ENCODE results near the gene KIAA0232.
A peak's percentile ranks its signal among the peaks of the same experiment; 100 is the strongest.

KIAA0232 gene

DNA sequence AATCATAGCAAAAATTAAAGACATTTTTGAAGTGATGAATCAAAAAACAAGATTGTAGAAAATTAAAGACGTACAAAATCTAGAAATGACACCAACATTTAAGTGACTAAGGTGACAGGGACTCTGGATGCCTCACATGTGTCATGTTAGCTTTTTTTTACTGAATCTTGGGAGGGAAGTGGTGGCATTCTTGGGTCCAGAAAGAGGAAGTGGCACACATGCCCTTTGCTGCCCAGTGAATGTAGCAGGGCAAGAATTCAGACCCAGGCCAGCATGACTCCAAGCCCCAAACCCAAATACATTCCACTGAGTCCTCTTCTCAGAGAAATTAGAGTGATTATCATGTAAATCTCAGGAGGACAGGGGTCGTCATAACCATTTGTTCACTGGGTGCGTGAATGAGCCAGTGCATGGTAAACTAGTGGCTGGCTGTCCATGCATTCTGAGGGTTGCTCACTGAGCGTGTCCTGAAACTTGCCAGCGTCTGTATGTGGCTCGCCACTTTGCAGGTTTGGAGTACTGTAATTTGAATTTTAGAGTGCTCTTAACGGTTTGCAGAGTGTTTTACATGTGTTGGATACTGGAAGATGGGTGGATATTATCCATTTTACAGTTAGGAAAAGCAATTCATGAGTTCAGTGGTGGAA, 71.7 kb downstream of the KIAA0232 start:
- DNase-seq = no peak

DNA sequence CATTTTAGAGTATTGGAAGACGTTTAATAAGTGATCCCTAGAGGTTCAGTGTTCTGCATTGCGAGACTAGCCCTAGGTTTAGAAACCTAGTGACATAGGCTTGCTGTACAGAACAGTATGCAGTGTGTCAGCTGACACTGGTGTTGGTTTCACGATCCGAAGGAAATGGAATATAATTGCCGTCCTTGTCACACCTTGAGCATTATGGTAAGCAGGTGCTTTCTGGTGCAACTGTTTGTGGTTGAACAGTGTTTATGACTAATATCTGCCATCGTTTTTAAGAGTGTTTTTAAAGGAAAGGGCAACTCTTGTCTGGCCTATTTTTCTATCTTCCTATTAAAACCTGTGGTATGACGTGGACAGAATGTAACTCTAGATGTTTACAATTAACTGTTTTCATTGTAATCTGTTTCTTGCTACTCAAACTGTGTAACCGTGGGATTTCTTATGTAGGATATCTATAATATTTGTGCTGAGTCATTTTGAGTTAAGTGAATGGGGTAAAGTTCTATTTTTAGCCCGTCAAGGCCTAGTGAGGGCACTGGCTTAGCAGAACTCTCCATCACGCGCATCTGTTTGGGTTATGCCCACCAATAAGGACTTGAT, 73.3 kb downstream of the KIAA0232 start:
- DNase-seq = no peak

DNA sequence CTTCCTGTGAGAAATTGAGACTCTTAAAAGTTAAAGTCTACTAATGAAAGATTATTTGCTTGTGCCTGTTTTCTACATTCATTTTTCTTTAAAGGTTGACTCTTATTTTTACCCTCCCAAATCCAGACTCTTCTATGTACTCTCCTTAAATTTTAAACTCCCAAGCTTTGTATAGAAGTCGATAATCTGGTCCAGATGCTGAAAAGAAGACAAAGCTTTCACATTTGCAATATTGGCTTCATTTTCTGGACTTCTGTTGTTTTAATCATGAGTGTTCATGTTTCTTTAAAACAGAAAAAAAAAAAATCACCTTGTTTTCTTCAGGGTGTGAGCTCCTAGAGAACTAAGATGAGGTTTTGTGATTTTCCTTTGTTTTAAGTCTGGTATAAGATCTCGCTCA, 73.9 kb downstream of the KIAA0232 start:
- no peak for DNase-seq

DNA sequence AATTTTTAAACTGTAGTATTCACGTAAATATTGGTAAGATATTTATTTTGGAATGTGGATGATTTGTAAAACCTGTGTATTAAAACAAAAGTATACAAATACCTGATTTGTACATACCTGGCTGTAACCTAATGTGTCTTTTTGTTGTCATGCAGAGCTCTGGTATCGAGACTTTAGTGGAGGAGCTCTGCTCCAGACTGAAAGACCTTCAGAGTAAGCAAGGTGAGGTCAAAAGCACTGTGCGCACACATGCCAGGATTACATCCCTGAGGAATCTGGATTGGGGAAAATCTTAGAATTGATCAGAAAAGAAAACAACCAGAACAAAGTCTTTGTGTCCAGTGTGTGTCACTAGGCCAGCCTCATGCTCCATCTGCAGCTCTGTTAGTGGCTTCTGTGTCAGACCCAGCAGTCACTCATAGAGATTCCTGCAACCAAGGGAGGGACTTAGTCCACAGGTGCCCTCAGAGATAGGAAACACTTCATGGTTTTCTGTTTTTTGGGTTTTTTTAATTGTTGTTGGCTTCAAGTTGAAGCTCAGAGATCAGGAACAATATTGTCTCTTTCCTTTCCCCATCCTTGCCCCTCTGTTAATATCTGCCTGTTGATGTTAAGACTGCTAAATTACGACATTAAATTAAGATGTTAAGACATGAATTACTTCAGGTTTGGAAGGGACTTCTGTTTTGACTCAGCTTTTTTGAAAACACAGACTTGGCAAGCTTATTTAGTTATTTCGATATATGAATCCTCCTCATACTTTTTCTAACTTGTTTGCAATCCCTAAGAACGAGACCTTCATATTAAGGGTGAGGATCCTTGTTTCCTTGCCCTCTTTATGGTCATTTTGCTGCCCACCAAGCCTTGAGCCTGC, 74.7 kb downstream of the KIAA0232 start:
- DNase-seq = no peak

DNA sequence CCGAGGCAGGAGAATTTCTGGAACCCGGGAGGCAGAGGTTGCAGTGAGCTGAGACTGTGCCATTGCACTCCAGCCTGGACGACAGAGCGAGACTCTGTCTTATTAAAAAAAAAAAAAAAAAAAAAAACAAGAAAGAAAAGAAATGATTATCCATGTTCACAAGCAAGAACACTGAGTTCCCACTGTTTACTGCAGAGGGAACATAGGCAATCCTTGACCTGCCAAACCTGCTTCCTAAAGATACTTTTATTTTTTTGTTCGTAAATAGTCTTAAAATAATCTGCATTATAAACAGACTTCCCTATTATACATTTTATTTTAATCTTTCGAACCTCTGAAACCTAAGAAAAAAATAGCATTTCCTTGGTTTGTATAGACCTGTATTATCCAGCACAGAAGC, 76.5 kb downstream of the KIAA0232 start:
- no peak for DNase-seq

DNA sequence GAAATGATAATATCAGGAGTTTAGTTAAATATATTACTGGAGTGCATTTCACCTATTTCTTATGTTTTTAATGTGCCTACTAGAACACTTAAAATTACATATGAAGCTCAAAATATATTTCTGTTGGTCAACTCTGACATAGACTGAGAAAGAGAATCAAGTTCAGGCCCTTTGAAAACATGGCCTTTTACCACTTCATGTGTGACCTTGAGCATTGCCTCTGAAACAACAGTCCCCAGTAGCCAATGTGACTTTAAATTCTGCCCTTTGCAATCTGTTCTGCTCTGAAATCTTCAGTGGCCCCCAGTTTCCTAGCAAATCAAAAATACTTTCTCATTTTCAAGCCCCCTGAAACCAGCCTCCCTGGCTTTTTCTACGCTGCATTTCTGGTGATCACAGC, 77.0 kb downstream of the KIAA0232 start:
- no peak for DNase-seq

DNA sequence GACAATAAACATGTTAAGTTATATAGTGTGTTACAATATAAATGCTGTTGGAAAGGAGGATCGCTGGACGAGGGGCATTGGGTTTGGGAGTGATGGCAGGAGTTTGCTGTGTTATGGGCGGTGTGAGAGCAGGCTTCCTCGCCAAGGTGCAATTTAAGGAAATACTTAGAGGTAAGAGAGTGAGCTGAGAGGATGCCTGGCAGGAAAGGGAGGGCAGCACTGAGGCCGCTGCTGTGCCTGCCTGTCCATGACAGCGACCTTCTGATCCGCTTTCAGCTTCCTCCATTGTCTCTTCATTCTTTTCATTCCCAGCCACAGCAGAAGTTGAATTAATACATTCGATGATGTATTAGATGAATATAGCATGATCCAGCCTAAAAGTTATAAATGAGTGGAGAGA, 85.9 kb downstream of the KIAA0232 start:
- no peak for DNase-seq

DNA sequence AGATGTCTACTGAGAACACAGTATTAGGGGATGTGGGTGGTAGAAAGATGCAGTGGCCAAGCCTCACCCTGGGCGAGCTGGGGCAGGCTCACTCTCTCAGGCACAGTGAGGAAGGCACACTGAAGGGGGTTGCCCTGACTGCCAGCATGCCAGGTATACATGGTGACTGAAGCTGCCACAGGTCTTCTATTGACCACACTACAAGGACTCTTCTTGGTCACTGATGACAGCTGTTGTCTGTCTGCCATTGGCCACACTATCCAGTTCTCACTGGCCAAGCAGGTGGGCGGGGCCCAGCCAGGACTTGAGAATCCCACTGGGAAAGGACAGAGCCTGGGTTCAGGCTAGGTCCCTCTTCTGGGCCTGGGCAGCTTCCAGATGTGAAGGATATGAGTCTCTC, 87.4 kb downstream of the KIAA0232 start:
- no peak for DNase-seq

DNA sequence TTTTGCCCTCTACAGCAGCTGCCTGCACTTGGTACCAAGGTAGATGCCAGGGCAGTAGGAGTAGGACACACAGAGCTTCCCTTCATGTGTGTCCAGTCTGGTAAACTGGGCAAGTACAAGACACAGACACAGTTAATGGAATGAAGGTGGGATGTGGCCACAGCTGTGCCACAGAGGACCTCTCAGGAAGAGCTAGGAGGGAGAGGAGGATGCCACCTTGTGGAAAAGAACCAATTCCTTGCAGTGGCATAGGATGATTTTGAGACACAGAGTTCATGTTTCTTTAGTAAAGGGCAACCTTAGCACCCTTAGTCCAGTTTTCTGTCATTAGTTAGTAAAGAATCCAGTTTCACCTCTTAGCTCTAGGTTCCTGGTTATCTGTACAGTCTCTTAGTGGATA, 90.8 kb downstream of the KIAA0232 start:
- no peak for DNase-seq

DNA sequence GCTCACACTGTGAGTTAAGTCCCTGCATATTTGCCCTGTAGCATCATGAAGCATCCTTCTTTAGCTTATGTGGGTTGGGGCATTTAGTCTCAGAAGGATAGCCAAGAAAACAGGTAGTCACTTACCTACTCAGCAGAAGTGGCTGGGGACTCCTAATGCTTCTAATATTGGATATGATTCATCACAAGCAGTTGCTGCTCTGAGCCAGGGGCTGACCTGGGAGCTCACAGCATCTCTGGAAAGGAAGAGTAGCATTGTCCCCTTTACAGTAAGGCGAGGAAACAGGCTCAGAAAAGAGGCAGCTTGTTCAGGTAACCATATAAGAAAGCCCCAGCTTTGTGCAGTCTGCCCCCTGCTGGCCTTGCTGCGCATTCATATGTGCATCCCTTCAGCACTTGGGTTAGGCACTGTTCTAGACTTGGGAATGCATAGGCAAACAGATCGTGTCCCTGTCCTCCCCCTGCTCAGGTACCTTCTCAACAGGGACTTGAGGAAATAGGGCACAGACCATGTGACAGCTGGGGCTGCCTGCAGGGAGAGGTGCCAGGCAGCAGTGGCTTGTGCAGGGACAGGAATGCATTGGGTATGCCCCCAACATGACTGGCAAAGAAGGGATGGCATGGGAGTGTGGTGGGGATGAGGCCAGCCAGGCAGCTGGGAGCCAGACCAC, 91.4 kb downstream of the KIAA0232 start:
- DNase-seq = peak; percentile 82

DNA sequence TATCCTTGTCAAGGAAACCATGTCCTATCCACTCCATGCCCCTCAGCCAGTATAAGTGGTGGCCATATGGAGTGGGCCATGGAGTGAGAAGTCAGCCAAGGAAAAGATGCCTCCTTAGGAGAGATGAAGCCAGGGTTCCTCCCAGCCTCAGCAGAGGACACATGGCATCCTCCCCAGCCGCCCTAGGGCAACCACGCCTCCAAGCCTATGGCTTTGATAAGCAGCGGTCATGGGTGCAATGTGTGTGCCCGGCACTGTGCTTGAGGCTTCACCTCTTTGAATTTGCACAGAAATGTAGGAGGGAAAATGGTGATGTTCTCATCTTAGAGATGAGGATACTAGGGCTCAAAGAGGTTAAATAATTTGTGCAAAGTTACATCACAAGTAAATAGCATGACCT, 92.5 kb downstream of the KIAA0232 start:
- no peak for DNase-seq

DNA sequence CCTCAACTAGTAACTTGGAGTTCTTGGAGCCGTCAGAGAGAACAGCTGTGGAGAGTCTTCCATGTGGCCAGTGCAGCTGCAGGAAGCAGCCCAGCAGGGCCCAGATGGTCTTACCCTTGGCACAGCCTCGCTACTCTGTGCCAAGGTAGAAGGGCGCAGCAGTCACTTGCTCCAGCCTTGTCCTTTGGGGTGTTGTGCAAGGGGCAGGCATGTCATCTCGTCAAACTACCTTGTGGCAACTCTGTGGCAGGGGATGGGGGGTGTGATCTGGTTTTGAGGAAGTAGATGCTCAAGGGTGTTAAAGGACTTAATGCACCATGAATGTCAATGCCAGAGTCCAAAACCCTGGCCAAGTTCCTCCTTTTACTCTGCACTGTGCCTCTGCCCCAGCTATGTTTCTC, 92.9 kb downstream of the KIAA0232 start:
- no peak for DNase-seq

DNA sequence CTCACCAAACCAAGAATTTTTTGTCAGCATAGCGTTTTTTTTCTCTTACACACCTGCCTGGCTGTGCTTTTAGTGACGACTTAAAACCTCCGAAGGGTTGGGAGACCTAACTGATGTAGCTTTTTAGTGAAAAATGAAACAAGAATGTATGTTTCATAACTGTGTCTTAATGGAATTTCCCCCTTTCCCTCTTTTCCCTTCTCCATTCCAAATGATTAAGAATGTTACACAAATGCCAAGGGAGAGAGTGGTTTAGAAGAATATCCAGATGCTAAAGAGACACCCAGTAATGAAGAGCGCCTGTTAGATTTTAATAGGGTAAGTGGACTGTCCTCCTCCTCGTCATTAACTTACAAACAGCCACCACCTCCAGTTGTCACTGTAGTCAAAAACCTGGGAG, 93.9 kb downstream of the KIAA0232 start:
- DNase-seq = no peak

DNA sequence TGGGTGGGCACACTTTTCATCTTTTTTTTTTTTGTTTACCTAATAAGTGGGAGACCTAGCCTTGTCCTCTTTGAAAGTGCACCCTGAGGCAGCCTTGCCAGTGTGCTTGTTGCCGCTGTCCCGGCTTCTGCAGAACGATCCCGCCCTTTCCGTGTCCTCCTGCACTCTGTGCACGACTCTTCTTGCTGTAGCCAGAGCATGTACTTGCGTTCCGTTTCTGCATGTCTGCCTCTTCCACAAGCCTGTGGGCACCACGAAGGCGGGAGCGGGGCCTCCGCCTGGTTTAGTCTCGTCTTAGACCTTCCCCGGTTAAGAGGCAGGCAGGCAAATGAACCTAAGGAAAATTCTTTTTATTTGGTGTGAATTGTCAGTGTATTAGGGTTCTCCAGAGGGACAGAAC, 94.5 kb downstream of the KIAA0232 start:
- DNase-seq = no peak

DNA sequence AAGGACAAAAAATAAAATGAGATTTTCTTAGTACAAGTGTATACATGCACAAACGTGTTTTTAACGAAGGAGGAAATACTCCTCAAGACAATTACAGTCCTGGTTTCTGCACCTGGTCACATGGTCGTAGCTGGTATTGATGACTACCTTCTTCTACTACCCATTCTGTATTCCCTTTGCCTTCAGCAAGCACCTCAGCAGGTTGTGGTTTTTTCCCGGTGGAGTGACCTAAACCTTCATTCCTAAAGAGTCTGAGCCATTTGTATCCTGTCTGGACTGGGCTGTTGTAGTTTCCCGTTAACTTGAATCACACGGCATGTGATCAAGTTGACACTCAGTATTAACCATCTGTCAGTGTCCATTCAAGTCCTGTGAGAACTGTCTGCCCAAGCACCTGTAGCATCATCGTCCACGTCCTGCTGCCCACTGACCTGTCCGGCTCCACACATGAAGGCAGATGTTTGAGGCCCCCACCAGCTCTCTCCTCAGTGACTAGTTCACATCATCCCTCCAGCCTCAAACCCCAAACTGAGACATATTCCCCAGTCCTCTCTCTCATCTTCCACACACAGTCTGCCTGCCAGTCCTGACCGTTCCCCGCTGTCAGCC, 96.0 kb downstream of the KIAA0232 start:
- DNase-seq = no peak

DNA sequence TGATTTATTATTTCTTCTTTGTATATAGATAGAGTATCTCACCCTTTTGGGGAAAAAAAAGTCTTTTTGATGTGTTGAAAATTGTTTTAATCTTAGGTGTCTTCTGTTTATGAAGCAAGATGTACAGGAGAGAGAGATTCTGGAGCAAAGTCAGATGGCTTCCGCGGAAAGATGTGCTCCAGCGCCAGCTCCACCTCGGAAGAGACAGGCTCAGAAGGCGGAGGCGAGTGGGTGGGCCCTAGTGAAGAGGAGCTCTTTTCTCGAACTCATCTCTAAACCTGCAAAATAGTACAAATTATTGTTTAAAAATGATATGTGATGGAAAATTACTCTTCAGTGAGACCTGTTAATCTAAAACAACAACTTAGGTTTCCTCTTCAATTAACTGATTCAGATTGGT, 98.2 kb downstream of the KIAA0232 start:
- no peak for DNase-seq

DNA sequence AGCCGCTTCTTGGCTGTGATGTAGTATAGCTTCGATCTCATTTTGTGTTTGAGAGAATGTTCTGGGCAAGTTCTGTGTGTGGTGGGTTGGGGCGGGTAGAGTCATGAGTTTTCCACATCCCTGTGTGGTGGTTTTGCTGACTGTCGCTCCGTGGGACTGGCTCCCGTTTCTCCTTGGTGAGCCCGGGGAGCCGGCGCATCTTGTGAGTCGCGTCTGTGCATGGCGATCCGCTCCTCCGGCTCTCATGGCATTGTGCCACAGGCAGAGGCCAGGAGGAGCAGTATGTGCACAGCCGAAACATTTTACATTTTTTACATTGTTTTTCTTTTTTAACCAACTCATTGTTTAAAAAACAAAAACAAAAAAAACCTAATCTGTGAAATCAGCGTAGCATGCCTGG, 99.4 kb downstream of the KIAA0232 start:
- DNase-seq = no peak

DNA sequence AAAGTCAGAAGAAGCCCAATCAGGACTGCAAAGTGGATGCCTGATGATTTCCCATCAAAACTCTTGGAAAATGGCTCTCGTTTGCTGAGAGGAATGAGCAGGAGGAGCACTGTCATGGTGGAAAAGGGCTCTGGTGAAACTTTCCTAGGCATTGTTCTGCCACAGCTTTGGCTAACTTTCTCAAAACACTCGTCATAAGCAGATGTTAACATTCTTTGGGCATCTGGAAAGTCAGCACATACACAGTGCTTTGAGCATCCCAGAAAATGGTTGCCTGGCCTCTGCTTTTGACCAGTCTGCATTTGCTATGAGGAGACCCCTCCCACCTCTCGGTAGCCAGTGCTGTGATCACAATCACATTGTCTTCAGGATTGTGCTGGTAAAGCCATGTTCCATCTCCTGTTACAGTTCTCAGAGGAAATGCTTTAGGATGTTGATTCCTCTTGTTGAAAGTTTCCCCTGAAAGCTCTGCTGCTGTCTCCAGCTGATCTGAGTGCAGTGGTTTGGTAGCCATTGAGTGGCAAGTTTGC, 101.9 kb downstream of the KIAA0232 start:
- no peak for DNase-seq

DNA sequence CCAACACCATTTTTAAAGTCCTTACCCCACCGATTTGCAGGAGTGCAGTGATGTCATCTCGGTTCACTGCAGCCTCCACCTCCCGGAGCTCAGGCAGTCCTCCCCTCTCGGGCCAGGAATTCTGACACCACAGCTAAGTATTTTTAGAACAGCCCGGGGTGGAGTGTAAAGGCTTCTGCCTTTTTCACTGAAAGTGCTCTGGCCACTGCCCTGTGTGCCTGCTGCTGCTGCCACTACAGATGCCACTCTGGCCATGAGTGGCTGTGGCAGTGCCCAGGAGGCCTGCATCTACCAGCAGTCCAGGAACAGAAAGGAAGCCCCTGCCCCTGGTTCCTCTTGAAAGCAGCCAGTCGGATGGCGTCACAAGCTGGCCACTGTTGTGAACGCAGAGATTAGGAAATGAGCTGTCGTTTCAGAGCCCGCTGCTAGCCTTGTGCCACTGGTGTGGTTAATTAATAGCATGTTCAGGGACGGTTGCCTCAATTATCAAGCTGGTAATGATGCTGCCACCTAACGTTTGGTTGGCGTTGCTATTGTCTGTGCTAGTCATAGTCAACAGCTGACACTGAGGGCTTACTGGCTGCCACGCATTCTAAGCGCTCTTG, 103.5 kb downstream of the KIAA0232 start:
- no peak for DNase-seq

DNA sequence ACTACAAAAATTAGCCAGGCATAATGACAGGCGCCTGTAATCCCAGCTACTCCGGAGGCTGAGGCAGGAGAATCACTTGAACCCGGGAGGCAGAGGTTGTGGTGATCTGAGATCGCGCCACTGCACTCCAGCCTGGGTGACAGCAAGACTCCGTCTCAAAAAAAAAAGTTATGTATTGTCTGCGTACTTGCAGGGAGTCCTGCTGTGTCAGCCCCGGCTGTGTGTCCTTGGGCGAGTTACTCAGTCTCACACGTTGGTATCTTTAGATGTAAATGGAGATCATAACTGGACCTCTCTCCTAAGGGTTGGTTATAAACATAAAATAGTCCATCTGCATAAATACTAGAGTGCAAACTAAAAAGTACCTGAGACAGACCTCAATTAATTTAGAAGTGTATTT, 104.4 kb downstream of the KIAA0232 start:
- no peak for DNase-seq

DNA sequence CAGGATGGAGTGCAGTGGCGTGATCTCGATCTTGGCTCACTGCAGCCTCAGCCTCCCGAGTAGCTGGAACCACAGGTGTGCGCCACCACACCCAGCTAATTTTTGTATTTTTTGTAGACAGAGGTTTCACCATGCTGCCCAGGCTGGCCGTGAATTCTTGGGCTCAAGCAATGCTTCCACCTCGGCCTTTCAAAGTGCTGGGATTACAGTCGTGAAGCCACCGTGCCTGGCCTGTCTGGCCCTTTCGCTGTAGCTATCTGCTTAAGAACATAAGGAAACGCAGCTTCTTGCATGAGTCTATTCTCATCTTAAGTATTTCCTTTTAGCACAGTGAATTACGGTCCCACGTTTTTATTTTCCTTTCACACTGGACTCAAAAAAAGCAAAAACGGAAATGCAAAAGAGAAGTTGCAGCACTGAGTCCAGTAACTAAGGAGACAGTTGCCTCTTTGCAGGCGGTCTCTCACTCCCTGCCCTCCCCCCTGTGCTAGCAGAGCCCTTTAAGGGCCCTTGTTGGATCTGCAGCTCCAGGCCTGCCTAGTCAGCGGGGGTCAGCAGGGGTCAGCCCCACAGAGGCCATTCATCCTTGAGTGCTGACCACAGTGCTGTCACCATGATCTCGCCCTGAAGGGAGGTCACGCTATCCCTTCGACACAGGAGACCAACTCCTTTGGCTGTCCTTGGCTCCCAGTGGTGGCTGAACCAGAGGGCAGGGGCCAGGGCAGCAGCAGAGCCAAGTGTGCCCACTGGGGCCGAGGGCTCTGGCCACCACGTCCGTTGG, 105.3 kb downstream of the KIAA0232 start:
- no peak for DNase-seq
